Diencephalon (tissue), 1 donor: ENCODE results near the gene MTX1. TPM values are rescaled to one million over a fixed set of nuclear protein-coding genes. Genes with fewer than 3 reads are reported as not detected.

Experiments used
- total RNA-seq: library from RNA; depleted of rRNA; stranded (reverse); fragments of >200 nt; gene quantifications from one replicate; pipeline ENCODE4 v1.2.3, GENCODE V29; 2014

Gene MTX1
- total RNA-seq, result 15.5 TPM

DNA sequence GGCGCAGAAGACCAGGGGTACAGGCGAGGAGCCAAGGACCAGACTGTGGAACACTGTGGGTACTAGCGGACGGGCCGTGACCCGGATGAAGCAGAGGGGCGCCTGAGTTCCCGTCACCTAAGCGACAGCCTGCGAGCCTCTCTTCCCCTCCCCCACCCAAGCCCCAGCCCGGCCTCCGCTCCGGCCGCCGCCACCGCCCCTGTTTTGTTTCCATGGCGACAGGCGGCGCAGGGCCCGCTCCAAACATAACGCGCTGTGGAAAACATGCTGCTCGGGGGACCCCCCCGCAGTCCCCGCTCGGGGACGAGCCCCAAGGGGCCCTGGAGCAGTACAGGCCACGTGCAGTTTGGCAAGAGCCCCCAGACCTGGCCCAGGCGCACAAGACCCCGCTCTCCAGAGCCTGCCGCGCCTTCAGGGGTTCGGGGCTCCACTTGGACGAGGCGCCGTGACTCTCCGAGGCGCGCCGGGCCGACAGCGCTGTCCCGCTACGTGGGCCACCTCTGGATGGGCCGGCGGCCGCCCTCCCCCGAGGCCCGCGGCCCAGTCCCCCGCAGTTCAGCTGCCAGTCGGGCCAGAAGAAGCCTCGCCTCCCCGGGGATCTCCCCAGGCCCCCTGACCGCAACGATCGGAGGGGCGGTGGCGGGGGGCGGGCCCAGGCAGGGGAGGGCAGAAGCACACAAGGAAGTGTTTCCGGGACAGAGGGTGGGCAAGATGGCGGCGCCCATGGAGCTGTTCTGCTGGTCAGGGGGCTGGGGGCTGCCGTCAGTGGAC is at the start of gene MTX1:
TSS of gene MTX1 (plus strand) at position 155 of the 771 bp plus-strand sequence. CDS start at position 265, 110 bp downstream.

GRCh38 chr1:155172732-155173477 is 35.6 kb upstream of the MTX1 start, which contains the start of gene KRTCAP2:
KRTCAP2 (minus strand) TSS chr1:155173304; CDS start chr1:155173224, 80 bp downstream.

DNA sequence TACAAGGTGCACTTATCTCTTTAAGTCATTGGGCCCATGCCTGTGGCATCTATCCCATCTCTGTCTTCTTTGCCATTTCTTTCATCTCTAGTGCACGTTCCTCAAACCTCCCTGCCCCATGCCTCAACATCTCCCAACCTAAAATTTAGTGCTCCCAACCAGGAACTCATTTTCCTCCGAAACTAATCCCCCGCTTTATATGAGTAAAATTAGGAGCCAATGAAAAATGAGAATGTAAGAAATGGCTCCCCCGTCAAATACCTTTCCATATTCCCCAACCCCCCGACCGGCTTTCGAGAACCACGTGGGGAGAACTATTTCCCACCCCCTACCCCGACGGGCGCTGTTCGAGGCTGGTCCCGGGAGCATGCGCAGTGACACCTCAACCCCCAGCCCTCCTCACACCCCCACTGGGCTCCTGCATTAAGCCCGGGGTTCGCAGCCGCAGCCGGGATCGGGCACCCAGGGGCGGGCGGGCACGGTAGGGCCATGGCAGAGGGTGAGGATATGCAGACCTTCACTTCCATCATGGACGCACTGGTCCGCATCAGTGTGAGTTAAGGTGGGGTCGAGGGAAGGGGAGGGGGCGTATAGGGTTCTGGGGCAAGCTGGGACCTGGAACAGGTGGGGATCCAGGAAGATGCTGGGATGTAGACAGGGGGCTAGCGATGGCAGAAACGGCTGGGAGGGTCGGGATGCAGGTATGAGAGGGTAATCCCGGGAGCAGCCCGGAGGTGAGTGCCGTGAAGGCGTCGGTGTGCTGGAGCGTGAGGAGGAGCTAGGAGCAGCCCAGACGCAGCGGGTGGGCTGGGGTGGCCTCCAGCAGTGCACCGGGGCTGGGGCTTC is 34.8 kb upstream of the MTX1 start, which contains the start of gene TRIM46:
TSS of gene TRIM46 (plus strand) at position 372 of the 846 bp plus-strand sequence. CDS start at position 490, 118 bp downstream.

DNA sequence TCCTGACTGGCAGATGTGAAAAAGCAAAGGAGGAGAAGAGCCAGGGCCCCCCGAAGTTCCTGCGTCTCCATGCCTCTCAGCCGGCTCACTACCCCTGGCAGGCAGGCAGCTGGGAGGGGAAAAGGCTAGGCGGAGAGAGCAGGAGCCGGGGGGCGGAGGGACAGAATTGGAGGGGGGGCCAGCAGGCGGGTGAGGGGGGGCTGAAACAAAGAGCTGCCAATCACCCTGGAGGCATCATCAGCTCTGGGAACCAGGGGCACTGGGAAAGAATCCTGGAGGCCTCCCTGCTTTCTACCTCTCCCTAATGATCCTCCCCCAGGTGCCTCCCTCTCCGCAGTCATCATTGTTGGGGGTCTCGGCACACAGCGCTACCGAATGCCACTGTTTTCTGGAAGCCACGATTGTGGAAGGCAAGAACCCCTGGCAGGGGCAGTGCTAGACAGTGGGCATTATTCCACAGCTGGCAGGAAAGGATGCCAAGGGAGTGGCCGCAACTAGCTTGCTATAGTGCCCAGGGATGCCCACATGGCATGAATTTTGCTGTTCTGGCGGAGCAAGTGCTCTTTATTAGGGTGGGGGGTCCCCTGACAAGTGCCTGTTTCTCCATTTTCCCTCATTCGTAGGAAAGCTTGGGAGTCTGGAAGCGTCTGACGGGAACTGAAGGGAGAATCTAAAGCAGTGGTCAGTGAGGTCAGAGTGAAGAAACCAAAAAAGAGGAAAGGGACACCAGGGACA is 522 bp upstream of the MTX1 start, which contains the start of gene THBS3:
TSS of gene THBS3 (minus strand) at position 92 of the 735 bp plus-strand sequence. CDS start at position 71, 21 bp downstream.

GRCh38 chr1:155255243-155256007 is 46.9 kb downstream of the MTX1 start, which contains the start of gene ENTREP3:
ENTREP3 (minus strand) TSS chr1:155255483; CDS start chr1:155254877, 606 bp downstream.

GRCh38 chr1:155261852-155262673 is 53.6 kb downstream of the MTX1 start, which contains the start of gene SCAMP3:
SCAMP3 (minus strand) TSS chr1:155262360; CDS start chr1:155262151, 209 bp downstream.

Other genes starting within 250 kb of the MTX1 start
- gene PYGO2, start 246.9 kb upstream of the MTX1 start, total RNA-seq, result 16.6 TPM
- gene SHC1, start 237.9 kb upstream of the MTX1 start, total RNA-seq, result 17.1 TPM
- gene CKS1B, start 234.0 kb upstream of the MTX1 start, total RNA-seq, result 25.6 TPM
- 18.9 TPM for gene FLAD1, start 225.4 kb upstream of the MTX1 start, total RNA-seq
- gene LENEP, start 215.1 kb upstream of the MTX1 start, total RNA-seq, result 0.69 TPM
- gene ZBTB7B, start 205.9 kb upstream of the MTX1 start, total RNA-seq, result 3.5 TPM
- 0.46 TPM for gene DCST2, start 174.9 kb upstream of the MTX1 start, total RNA-seq
- gene DCST1, start 174.9 kb upstream of the MTX1 start, total RNA-seq, result not detected
- gene ADAM15, start 157.4 kb upstream of the MTX1 start, total RNA-seq, result 20.5 TPM
- 1.2 TPM for gene EFNA4, start 145.0 kb upstream of the MTX1 start, total RNA-seq
- gene EFNA3, start 129.9 kb upstream of the MTX1 start, total RNA-seq, result 13.8 TPM
- gene EFNA1, start 80.8 kb upstream of the MTX1 start, total RNA-seq, result 5.3 TPM
- 7.8 TPM for gene SLC50A1, start 72.8 kb upstream of the MTX1 start, total RNA-seq
- gene DPM3, start 68.2 kb upstream of the MTX1 start, total RNA-seq, result 13.8 TPM
- gene KRTCAP2, start 35.4 kb upstream of the MTX1 start, total RNA-seq, result 60.2 TPM
- gene TRIM46, start 34.8 kb upstream of the MTX1 start, total RNA-seq, result 21.2 TPM
- 11.5 TPM for gene THBS3, start 798 bp upstream of the MTX1 start, total RNA-seq
- 5.5 TPM for gene ENTREP3, start 46.8 kb downstream of the MTX1 start, total RNA-seq
- gene SCAMP3, start 53.7 kb downstream of the MTX1 start, total RNA-seq, result 29.5 TPM
- 24.2 TPM for gene CLK2, start 64.8 kb downstream of the MTX1 start, total RNA-seq
- gene HCN3, start 68.8 kb downstream of the MTX1 start, total RNA-seq, result 22.8 TPM
- 0.23 TPM for gene PKLR, start 92.7 kb downstream of the MTX1 start, total RNA-seq
- gene FDPS, start 100.2 kb downstream of the MTX1 start, total RNA-seq, result 130 TPM
- 60.4 TPM for gene RUSC1, start 112.2 kb downstream of the MTX1 start, total RNA-seq